Activated CD4-positive, alpha-beta T cell treated with anti-CD3 and anti-CD28 coated beads, Interleukin-2, Interleukin-4, amounts not matched to agents 100 ng/mL and 50 ng/mL, durations not matched to agents 16 hours and 8 hours (primary cell): Measurements from ENCODE around the gene OR6C1.
"Not testable (repeated sequence)": the region's sequence is repeated elsewhere in the genome, so short reads cannot be mapped to it uniquely, and the experiment has no call there.

Source experiments
- DNase-seq: peaks from one replicate; pipeline ENCODE4 v3.0.0-alpha.2; 2020; ENCODE audit warnings: low spot score

OR6C1 gene

DNA sequence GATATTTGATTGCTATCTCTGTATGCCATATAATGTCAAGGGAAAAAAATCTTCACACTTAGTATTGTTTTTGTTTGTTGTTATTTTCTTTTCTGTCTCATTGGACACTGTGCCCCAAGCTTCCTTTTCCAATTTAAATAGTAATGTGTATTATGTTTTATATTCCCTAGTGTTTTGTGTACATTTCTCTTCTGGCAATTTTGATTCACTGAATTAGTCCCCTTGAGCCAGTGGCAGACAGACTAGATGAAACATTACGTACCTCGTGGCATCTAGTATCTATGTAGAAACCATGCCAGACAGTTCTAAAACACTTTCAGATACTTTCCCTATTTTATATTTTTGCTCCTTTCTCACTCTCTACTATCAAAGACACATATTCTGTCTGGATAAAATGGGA is at the start of gene OR6C1:
Gene OR6C1, plus strand, starts transcription at position 301 of the 400 bp plus-strand sequence. CDS start 6,257 bp downstream, outside the sequence.
- no peak for DNase-seq

DNA sequence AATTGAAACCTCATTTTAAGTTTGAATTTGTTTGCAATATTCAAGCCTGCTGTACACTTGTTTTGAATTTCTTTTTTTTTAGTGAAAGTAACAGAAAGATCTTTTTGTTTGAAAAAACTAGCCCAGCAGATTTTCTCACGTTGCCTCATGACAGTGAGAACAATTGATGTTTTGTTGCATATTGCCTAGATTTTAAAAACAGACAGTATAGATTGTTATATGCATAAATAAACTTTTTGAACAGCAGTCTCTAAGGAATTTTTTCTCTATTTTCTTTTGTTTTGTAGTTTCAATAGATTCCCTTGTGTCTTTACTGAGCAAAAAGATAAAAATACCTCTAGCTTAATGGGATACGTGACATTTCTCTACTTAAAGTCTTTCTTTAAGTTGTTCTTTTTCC is 33.2 kb upstream of the OR6C1 start:
- DNase-seq, result no peak

DNA sequence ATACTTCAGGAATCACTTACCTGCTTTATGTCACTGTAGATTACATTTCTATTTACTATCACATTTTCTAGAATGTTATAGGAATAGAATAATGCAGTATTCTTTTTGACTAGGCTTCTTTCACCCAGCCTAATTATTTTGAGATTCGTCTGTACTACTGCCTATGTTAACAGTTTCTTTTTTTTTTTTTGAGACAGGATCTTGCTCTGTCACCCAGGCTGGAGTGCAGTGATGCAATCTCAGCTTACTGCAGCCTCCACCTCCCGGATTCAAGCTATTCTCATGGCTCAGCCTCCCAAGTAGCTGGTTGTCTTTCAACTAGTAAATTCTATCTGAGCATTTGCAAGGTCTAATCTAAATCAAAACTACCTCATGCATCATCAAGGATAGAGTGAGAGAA is 24.1 kb upstream of the OR6C1 start:
- DNase-seq, result no peak

DNA sequence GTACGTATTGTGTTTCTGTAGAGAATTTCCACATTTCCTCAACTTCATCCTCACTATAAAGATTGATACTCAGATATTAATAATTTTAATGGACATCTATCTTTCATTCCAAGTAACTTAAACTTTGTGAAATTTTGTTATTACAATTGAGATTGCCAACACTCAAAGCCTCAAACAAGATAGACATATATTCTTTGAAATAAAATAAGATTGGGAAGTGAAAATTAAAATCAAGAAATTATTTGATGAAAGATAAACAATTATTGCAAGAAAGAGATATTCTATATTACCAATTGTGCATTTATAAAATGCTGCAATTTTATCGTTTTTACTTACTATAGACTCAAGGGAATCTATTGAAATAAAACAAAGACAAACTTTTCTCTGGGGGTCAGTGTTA is 17.7 kb upstream of the OR6C1 start, which contains the start of gene OR6C6:
Gene OR6C6, minus strand, starts transcription at position 101 of the 400 bp plus-strand sequence. CDS start 1,337 bp downstream, outside the sequence.
- no peak for DNase-seq

- DNase-seq, result no peak
Measured at GRCh38 chr12:55320201-55320600, 6.1 kb downstream of the OR6C1 start.

GRCh38 chr12:55325801-55326200 is 11.7 kb downstream of the OR6C1 start:
- DNase-seq, result not testable (repeated sequence)

DNA sequence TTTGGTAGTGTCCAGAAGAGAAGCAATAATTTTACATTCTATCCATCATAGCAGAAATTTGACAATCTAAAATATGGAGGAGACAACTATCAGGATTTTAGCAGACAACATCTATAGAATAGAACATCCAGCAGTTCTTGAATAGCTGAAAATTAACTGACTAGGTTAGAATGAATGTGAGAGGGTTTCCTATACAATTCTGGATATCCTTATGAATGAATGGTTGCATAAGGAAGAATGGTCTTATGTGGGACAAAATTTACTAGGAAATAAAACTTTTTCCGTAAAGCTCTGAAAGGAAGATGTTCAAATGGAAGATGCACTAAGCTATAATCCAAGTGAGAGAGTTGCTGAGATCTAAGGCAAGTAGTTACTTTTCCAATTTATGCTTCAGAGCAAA is 16.3 kb downstream of the OR6C1 start, which contains the start of gene OR6C3:
Gene OR6C3, plus strand, starts transcription at position 301 of the 400 bp plus-strand sequence. CDS start 955 bp downstream, outside the sequence.
- DNase-seq, result no peak

GRCh38 chr12:55336002-55336401 is 21.9 kb downstream of the OR6C1 start:
- no peak for DNase-seq

- DNase-seq, result not testable (repeated sequence)
Measured at GRCh38 chr12:55355338-55355737, 41.2 kb downstream of the OR6C1 start.

- no peak for DNase-seq
Measured at GRCh38 chr12:55362675-55363074, 48.5 kb downstream of the OR6C1 start, which contains the start of gene OR6C75. Gene OR6C75, plus strand, starts transcription at chr12:55362975. Its CDS starts 2,136 bp downstream, at chr12:55365111.

DNA sequence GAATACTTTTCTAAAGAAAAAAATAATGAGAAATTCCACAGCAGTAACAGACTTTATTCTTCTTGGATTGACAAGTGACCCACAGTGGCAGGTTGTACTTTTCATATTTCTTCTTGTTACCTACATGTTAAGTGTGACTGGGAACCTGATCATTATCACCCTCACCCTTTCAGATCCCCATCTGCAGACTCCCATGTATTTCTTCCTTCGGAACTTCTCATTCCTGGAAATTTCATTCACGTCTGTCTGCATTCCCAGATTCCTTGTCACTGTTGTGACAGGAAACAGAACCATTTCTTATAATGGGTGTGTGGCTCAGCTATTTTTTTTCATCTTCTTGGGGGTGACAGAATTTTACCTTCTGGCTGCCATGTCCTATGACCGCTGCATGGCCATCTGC is 50.9 kb downstream of the OR6C1 start:
- no peak for DNase-seq
